Measurements from ENCODE around the gene PTPN12.

GRCh38 chr7:77685233-77685632 lies 148.1 kb downstream of the PTPN12 start:
- TF ChIP-seq CTCF (IDR thresholded peaks at IDR 0.05) (peak in 2 of 5 experiments; percentile 57 to 59), POLR2A (IDR thresholded peaks at IDR 0.05) (no peak)
